ENCODE results near the gene POU2AF3.
"Not testable (repeated sequence)": the region's sequence is repeated elsewhere in the genome, so short reads cannot be mapped to it uniquely, and the experiment has no call there.

Gene POU2AF3, protein sequence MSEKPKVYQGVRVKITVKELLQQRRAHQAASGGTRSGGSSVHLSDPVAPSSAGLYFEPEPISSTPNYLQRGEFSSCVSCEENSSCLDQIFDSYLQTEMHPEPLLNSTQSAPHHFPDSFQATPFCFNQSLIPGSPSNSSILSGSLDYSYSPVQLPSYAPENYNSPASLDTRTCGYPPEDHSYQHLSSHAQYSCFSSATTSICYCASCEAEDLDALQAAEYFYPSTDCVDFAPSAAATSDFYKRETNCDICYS

DNA sequence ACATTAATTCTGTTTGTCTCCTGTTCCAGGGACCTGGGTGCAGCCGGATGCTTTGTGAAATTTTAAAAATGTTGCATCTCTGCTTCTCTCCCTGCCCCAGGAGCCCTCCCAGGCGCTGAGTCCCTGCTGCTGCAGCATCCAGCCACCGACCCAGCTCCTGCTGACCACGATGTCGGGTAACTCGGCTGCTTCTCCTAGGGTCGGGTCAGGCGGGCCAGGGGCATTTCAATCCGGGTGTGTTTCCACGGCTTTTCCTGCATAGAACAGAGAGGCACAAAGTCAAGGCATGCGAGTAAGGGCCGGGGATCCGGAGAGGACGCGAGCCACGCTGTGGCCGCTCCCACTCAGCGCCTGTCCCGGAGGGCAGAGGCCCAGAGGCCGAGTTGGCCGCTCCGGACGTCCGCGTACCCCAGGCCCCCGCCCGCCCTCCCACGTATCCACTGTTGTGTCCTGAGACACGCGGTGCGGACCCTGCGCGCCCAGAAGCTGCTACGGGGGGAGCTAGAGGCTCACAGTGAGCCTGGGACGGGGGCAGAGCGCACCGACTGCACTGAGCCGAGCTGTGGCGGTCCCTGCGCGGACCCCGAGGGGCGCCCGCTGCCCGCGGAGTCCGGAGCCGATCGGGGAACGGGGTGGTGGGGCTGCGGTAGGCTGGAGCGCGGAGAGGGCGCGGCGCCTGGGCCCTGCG, at the start of gene POU2AF3:
POU2AF3 (plus strand) TSS at position 134 of the 688 bp plus-strand sequence; CDS start at position 170, 36 bp downstream.
- DNase-seq, result no peak

DNA sequence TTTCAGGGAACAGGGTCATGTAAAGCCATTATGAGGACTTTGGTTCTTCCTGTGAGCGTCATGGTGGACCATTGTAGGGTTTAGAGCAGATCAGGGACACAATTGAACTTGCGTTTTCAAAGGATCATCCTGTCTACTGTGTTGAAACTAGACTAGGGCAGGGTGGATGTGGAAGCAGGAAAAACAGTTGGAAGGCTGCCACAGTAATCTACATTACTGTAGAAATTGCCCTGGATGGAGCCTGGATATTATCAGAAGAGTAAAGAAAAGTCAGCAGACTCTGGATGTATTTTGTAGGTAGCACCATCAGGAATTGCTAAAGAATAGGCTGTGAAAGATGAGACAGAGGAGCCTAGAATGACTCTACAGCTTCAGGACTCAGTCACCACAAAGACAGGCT, 47.4 kb upstream of the POU2AF3 start:
- no peak for DNase-seq

DNA sequence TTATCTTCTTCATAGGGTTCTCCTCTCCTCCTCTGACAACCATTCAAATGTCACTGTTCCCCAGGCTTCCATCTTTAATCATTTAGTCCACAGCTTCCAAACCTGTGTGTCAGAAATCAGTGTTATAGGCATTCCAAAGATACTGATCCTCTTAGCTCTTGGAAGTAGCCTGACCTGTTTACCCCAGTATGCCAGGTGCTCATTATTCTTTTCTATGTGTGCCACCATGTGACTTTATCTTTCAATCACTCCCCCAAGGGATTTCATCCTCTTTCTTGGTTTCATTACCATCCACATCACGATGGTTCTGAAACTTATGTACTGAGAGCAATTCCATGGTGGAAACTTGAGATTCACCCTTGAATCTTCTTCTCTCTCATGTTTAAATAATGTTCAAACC, 45.2 kb upstream of the POU2AF3 start:
- DNase-seq, result no peak

DNA sequence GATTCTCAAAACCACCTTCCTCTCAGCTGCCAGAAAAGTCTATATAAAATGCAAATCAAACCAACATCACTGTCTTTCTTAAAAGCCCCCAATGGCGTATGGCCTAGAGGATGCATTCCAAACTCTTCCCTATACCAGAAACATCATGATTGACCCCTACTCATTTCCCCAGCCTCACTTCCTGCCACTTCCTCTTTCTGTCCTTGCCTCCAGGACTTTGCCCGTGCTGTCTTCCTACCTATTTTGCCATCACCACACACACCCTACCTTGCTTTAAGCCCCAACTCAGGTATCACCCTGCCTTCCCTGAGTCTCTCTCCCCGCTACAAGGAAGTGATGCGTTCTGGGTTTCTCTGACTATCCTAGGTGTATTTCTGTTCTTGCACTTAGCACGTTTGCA, 44.7 kb upstream of the POU2AF3 start:
- DNase-seq, result no peak

DNA sequence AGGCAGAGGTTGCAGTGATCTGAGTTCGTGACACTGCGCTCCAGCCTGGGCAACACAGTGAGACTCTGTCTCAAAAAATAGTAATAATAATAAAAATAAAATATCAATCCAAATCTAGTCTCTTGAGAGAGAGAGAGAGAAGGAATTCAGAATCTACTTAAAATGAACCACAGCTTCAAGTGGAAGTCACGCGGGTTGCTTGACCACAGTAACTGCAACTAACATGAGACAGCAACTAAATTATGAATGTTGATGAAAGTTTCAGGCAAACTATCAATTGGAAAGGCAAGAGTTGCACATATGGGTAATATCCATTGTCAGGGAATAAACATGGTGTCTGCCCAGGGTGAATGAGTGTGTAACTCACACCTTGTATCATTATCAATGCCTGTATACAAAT, 40.3 kb upstream of the POU2AF3 start:
- peak; percentile 10 for DNase-seq

DNA sequence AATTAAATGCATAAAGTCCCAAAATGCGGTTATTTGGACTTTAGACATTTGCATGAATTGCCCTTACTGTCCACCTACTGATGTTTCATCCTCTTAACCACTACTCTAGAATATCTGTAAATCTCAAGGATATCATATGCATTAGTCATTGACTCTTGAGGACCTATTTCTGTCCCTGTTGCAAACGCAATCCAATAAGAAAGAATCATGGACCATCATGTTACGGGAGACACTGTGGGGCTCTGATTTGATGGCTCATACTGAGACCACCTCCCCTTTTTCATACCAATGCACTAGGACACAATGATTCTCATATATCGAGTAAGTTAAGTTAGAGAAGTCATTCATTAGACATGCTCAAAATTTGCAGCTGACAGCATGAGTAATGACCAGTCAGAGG, 38.5 kb upstream of the POU2AF3 start:
- no peak for DNase-seq

DNA sequence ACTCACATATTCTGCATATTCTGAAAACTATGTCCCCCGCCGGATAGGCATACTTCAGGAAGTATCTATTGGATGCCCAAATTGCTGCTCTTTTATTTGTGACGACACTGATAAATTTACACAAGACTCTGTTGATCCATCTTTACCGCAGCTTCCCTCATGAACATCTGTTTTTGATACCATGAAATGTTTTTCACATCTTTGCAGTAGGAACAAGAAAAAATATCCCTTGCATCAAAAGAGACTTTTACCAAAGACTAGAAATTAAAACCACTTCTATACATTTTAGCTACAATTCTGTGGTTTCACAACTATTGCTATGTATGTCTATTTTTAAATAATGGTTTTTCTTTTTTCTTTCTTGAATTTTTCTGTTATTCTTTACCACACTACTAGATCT, 37.5 kb upstream of the POU2AF3 start:
- no peak for DNase-seq

DNA sequence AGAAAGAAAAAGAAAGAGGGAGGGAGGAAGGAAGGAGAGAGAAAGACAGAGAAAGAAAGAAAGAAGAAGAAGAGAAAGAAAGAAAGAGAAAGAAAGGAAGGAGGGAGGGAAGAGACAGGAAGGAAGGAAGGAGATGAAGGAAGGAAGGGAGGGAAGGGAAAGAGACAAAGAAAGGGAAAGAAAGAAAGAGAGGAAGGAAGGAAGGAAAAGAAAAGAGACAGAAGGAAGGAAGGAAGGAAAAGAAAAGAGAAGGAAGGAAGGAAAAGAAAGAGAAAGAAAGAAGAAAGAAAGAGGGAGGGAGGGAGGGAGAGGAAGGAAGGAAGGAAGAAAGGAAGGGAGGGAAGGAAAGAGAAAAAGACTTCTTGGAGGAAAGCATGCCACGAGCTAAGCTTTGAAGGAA, 33.7 kb upstream of the POU2AF3 start:
- no peak for DNase-seq

DNA sequence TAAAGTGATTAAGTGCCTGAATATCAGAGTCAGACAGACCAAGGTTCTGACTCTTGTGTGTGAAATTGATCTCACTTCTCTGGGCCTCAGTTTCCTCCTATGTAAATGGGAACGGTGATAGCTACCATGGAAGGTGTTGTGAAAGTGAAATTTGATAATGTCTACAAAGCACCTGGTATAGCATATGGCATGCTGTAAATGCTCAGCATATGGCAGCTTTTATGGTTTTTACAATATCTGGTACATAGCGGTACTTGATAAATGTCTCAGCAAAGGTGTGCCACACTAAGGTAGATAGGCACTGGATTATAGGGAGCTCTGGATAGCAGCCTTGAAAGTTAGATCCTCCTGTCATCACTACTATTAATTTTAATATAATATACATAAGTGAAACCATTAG, 32.9 kb upstream of the POU2AF3 start:
- no peak for DNase-seq

DNA sequence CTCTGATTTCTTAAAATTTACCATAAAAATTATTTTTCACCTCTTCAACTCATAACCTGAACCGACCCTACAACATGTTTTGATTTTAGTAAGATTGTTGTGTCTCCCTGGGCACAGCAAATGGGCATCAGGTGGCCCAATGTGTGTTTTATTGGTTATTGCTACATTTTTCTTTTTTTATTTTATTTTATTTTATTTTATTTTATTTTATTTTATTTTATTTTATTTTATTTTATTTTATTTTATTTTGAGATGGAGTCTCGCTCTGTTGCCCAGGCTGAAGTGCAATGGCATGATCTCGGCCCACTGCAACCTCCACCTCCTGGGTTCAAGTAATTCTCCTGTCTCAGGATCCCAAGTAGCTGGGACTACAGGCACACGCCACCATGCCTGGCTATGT, 30.0 kb upstream of the POU2AF3 start:
- not testable (repeated sequence) for DNase-seq

DNA sequence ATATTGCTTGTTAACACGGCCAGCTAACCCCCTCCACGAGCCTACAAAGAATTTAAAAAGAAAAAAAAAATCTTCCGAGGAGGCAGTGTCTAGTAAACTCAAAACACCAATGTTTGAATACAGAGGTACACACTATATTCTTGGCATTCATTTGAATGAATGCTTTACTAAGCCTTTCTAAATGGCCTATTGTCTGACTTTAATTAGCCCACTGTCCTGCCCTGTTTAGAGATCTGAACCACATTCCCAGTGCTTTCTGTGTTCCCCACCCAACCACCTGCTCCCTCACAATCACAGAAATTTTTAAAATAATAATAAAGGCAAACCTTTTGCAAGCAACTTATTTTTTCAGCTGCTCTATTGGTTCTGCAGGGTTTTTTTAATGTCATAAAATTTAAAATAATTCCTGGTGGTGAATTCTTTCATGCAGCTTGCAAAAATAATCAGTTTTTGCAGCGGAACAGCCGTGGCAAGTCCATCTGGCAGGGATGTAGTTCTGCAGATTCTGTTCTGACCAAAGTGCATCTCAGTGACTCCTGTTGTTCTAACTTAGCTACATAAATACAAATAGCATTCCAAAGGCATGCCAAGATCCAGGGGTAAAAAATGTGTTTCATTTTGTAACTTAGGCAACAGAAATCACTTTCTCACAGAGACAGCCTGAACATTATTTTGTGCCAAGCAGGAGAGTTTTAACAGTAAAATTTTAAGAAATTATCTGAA, 29.0 kb upstream of the POU2AF3 start:
- no peak for DNase-seq

DNA sequence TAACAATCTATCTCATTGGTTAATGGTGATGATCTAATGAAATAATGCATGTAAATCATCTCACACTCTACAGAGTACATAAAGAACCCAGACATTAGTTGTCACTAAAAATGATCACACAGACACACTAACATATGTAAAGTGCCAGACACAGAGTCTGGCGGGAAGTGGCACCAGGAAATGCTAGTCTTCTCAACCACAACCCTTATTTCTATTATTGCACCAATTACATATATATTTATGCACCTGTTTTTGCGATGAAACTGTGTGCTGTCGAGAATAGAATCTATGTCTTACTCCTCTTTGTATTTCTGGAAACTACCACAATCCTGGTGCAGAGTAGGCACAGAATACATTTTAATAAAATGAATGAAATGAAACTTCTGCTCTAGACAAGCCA, 25.9 kb upstream of the POU2AF3 start:
- DNase-seq, result no peak

DNA sequence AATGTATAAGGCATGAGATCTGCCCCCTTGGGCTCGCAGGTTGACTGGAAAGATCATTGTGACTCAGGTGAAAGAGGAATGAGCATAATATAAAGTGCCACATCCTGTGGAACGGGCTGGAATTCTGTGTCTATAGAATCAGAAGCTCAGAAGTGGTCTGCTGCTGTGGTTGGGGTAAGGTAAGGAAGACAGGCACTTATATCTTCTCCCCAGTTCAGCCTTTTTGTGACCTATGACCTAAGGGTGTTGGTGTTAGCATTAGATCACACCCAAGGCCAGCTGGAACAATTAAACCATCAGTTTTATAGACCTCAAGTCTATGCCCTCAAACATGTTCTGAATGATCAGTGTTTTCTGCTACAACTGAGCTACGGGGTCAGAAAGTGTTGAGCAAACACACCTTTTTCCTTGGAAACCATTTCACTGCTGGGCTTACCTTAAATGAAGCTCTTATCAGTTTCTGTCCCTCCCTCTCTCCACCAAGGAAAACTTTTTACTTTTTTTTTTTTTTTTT, 15.7 kb upstream of the POU2AF3 start:
- no peak for DNase-seq

DNA sequence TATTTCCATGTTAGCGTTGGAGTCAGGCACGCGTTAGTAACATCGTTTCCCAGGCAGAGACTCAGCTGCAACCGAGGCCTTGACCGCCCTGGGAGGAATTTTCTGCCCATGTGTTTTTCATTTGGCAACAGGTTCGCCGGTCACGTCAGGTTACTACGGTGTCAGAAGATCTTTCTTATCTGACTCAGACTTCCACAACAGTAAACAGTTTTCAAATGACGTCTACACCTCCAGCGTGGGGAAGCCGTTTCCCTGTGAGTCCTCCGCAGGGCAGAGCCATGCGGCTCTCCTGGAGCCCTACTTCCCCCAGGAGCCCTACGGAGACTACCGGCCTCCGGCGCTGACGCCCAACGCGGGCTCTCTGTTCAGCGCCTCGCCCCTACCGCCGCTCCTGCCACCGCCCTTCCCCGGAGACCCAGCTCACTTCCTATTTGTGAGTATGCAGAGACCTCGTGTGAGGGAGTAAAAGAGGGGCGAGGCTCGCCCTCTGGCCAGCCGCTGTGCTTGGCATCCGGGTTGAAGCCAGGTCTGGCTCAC, 14.3 kb upstream of the POU2AF3 start:
- DNase-seq, result no peak

DNA sequence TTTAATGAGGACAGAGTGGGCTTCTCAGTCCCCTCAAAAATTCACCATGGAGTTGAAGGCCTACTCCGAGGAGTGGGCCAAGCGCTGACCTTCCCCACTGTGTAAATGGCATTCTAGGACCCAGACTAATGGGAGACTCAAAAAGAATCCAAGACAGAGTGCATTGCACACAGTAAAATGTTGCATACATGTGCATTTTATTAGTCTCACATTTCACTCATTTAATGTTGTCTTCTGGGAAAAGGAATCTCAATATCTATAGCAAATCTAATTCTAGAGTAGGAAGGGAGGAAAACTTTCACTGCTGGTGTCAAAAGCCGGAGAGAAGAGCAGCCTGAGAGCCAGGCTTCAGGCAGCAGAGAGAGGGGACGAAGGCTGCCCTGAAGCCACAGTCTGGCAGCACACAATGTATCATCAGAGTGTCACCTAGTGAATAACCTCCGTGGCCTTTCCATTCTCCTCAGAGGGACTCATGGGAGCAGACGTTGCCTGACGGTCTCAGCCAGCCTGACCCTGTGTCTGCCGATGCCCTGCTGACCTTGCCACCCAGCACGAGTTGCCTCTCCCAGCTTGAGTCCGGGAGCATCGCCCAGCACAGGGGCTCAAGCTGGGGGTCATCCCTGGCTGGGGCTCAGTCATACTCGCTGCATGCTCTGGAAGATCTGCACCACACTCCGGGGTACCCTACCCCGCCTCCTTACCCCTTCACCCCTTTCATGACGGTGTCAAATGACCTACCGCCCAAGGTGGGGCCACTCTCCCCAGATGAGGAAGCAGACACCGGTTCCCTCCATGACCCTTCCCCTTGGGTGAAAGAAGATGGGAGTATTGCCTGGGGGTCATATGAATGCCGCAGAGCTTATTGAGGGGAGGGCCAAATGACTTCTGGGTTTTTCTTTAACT, 12.9 kb upstream of the POU2AF3 start:
- DNase-seq, result no peak

DNA sequence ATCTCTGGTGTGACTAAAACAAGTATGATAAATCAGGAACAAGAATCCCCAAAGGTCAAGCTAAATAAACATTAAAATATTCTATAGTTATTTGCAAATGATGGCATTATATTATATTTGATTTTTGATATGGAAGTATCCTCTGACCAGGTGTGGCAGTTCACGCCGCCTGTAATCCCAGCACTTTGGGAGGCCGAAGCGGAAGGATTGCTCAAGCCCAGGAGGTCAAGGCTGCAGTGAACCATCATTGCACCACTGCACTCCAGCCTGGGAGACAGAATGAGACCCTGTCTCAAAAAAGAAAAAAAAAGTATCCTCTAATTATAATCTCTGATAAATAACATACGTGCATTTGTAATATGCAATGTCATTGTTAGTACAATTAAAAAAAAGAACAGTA, 6.6 kb upstream of the POU2AF3 start:
- DNase-seq, result no peak

DNA sequence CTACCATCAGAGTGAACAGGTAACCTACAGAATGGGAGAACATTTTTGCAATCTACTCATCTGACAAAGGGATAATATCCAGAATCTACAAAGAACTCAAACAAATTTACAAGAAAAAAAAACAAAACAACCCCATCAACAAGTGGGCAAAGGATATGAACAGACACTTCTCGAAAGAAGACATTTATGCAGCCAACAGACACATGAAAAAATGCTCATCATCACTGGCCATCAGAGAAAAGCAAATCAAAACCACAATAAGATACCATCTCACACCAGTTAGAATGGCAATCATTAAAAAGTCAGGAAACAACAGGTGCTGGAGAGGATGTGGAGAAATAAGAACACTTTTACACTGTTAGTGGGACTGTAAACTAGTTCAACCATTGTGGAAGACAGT, 5.9 kb upstream of the POU2AF3 start:
- DNase-seq, result not testable (repeated sequence)

DNA sequence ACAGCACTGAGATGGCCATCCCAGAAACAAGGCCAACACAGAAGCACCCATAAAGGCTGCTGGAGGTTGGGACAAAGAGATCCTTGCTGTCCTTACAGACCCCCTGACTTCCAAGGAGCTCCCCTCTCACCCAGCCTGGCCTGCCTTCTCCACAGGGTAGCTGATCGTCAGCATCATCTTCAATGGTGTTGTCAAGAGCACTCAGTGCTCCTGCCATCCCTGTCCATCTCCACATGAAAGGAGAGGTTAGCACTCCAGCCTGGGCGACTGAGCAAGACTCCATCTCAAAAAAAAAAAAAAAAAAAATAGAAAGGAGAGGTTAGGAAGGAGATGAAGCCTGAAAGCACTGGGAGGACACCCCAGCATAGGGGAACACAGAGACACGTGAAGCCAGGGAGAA, 2.1 kb upstream of the POU2AF3 start:
- DNase-seq, result no peak

DNA sequence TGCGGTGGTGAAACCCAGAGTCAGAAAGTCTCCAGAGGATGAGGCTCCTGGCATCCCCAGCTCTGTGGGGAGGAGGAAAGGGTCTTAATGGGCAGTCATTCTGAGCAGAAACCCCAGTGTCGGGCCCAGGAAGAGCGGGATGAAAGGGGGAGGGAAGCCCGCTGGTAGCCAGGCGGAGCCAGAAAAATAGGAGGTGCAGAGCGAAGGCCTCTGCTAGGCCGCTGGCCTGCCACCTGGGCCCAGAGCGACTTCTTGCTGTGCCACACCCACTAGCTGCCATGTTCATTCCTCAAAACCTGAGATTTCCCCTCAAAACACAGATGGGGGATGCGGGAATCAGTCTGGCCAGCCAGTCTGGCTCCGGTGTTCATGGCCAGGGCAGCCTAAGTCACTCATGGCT, 650 bp upstream of the POU2AF3 start:
- no peak for DNase-seq

DNA sequence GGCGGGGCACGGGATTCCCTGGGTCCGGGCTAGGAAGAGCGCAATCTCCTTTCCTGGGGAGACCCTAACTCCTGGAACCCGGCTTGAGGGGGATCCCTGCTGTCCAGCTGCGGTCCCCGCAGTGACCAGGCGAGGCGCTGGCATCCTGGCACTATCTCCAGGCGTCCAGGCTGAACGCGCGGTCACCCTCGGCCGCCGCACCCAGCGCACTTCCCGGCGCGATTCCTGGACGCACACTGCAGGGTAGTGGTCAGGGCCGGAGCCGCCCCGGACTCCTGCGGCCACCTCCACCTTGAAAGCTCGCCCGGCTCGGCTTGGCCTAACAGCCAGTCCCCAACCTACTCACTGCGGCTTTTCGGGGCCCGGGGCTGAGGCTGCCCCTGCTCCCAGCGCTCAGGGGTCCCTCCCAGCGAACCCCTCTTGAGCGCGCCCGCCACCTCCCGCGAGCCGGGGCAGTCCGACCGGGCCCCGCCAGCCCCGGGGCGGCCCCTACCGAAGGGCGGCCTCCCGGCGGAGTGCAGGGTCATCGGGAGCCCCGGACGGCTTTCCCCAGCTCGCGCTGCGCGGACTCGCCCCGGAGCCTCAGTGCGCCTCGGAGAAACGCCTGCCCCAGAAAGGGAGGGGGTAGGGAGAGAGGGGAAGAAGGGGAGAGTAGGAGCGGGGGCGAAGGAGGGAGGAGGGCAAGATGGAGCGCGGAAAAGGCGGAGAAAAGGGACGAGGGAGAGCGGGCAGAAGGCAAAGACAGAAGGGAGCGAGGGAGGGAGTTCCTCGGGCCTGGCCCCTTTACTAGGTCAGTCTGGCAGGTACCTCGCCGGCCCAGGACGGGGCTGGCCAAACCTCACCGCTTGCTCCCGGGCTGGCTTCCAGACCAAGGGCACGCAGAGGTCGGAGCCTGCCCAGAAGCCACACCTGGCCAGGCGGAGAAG, 1.0 kb downstream of the POU2AF3 start:
- DNase-seq, result peak; percentile 11

DNA sequence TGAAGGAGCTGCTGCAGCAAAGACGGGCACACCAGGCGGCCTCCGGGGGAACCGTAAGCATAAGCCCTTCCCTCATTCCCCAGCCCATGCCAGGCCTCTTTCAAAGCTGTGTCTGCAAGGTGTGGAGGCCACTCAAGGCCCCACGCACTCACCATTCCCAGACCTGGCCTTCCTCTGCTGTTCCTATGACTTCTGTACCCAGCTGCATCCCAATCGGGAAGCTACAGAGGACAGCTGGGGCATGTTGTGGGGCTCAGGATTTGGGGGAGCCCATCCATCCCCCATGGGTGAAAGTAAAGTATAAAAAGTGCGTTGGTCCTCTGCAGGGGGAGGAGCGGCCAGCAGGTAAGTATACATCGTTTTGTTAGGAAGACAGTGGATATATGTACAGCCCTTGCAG, 2.2 kb downstream of the POU2AF3 start:
- DNase-seq, result no peak
